Parathyroid adenoma (tissue), 2 donors: Measurements from ENCODE around the gene AMZ2.
"Not testable (repeated sequence)": the region's sequence is repeated elsewhere in the genome, so short reads cannot be mapped to it uniquely, and the experiment has no call there.

Experiments
- H2AFZ ChIP-seq: fragments of 300-600 bp; sonication (generic); one replicate; pipeline ENCODE4 v1.7.0; 2017; ENCODE audit warnings: antibody characterized with exemption, mild to moderate bottlenecking
- H3K27ac ChIP-seq: fragments of 300-600 bp; sonication (generic); one replicate; pipeline ENCODE4 v1.7.0; 2017
- H3K27me3 ChIP-seq: fragments of 300-600 bp; sonication (generic); one replicate; pipeline ENCODE4 v1.7.0; 2017; ENCODE audit warnings: low read length; ENCODE audit not compliant: control insufficient read depth, insufficient read depth
- H3K36me3 ChIP-seq: fragments of 300-600 bp; sonication (generic); one replicate; pipeline ENCODE4 v1.7.0; 2017; ENCODE audit warnings: low read length; ENCODE audit not compliant: control insufficient read depth, insufficient read depth
- H3K4me1 ChIP-seq: fragments of 300-600 bp; sonication (generic); one replicate; pipeline ENCODE4 v1.7.0; 2017; ENCODE audit warnings: control low read depth
- H3K4me2 ChIP-seq: fragments of 300-600 bp; sonication (generic); one replicate; pipeline ENCODE4 v1.7.0; 2017; ENCODE audit warnings: low read length
- H3K4me3 ChIP-seq: fragments of 300-600 bp; sonication (generic); one replicate; pipeline ENCODE4 v1.7.0; 2017; ENCODE audit warnings: low read depth, low read length
- H3K79me2 ChIP-seq: fragments of 300-600 bp; sonication (generic); one replicate; pipeline ENCODE4 v1.7.0; 2017; ENCODE audit warnings: control low read depth
- H3K9ac ChIP-seq: fragments of 300-600 bp; sonication (generic); one replicate; pipeline ENCODE4 v1.7.0; 2017; ENCODE audit warnings: mild to moderate bottlenecking
- H3K9me3 ChIP-seq: fragments of 300-600 bp; sonication (generic); one replicate; pipeline ENCODE4 v1.7.0; 2017; ENCODE audit warnings: low read length; ENCODE audit not compliant: control insufficient read depth
- CTCF ChIP-seq: fragments of 300-600 bp; sonication (generic); IDR thresholded peaks from one replicate; pipeline ENCODE4 v1.7.0; 2017; ENCODE audit warnings: antibody characterized with exemption, mild to moderate bottlenecking
- donor health status: primary hyperparathyroidism.

Gene AMZ2

GRCh38 chr17:68210570-68211315 is 37.1 kb upstream of the AMZ2 start:
- H3K79me2 ChIP-seq: no peaks in the 10 kb centered on the region
- H3K9me3 ChIP-seq: no peaks in the 10 kb centered on the region
- H2AFZ ChIP-seq: no peak overlapping the region
- H3K9ac ChIP-seq: no peak overlapping the region
- H3K4me2 ChIP-seq: no peak overlapping the region
- no peak overlapping the region for H3K4me3 ChIP-seq
- no peaks in the 10 kb centered on the region for H3K4me1 ChIP-seq
- H3K36me3 ChIP-seq: no peaks in the 10 kb centered on the region
- no peak overlapping the region for H3K27ac ChIP-seq
- no peaks in the 10 kb centered on the region for H3K27me3 ChIP-seq
- no peak for TF ChIP-seq CTCF

GRCh38 chr17:68213428-68214411 is 34.1 kb upstream of the AMZ2 start:
- not testable (repeated sequence) for H3K9ac ChIP-seq, H3K4me2 ChIP-seq, H3K36me3 ChIP-seq, H2AFZ ChIP-seq, H3K9me3 ChIP-seq, H3K27me3 ChIP-seq, H3K4me1 ChIP-seq, H3K79me2 ChIP-seq, H3K4me3 ChIP-seq, H3K27ac ChIP-seq

GRCh38 chr17:68215453-68215852 is 32.4 kb upstream of the AMZ2 start:
- not testable (repeated sequence) for H3K4me2 ChIP-seq, H3K4me3 ChIP-seq, H3K9ac ChIP-seq, H3K9me3 ChIP-seq, H3K36me3 ChIP-seq, H3K27ac ChIP-seq, H3K79me2 ChIP-seq, H3K4me1 ChIP-seq, H2AFZ ChIP-seq, H3K27me3 ChIP-seq

GRCh38 chr17:68219429-68219828 is 28.4 kb upstream of the AMZ2 start:
- H3K27ac ChIP-seq, H3K4me2 ChIP-seq, H3K79me2 ChIP-seq, H3K4me3 ChIP-seq, H3K36me3 ChIP-seq, H3K9ac ChIP-seq, H3K9me3 ChIP-seq, H3K4me1 ChIP-seq, H2AFZ ChIP-seq, H3K27me3 ChIP-seq: not testable (repeated sequence)

- H3K79me2 ChIP-seq, H3K4me1 ChIP-seq, H3K4me3 ChIP-seq, H3K27me3 ChIP-seq, H3K9me3 ChIP-seq, H3K4me2 ChIP-seq, H3K9ac ChIP-seq, H2AFZ ChIP-seq, H3K36me3 ChIP-seq, H3K27ac ChIP-seq: not testable (repeated sequence)
Measured at GRCh38 chr17:68220186-68220585, 27.7 kb upstream of the AMZ2 start.

- not testable (repeated sequence) for H3K27me3 ChIP-seq, H3K9ac ChIP-seq, H2AFZ ChIP-seq, H3K4me3 ChIP-seq, H3K79me2 ChIP-seq, H3K4me2 ChIP-seq, H3K9me3 ChIP-seq, H3K4me1 ChIP-seq, H3K36me3 ChIP-seq, H3K27ac ChIP-seq
Measured at GRCh38 chr17:68220786-68221185, 27.1 kb upstream of the AMZ2 start.

GRCh38 chr17:68221786-68222185 is 26.1 kb upstream of the AMZ2 start:
- H3K9ac ChIP-seq: no peak overlapping the region
- H3K4me2 ChIP-seq: no peak overlapping the region
- no peaks in the 10 kb centered on the region for H3K27me3 ChIP-seq
- H2AFZ ChIP-seq: no peak overlapping the region
- no peak for TF ChIP-seq CTCF
- no peak overlapping the region for H3K27ac ChIP-seq
- H3K79me2 ChIP-seq: no peaks in the 10 kb centered on the region
- H3K4me3 ChIP-seq: no peak overlapping the region
- H3K9me3 ChIP-seq: no peaks in the 10 kb centered on the region
- H3K36me3 ChIP-seq: no peaks in the 10 kb centered on the region
- H3K4me1 ChIP-seq: no peaks in the 10 kb centered on the region
